ENCODE data around the gene TRPM2. TPM values are rescaled to one million over a fixed set of nuclear protein-coding genes. Genes with fewer than 3 reads are reported as not detected.
"Not testable (repeated sequence)": the region's sequence is repeated elsewhere in the genome, so short reads cannot be mapped to it uniquely, and the experiment has no call there.

The TRPM2 gene
- total RNA-seq, 1 donor from 2014 or later, result 2.7 TPM

GRCh38 chr21:44332383-44332782, 21.0 kb upstream of the TRPM2 start:
- ATAC-seq (no peak), DNase-seq (ENCODE audit: missing footprints) (no peak)
- intact Hi-C loops (cut with DNase I), result no loop called here

GRCh38 chr21:44332965-44333364, 20.5 kb upstream of the TRPM2 start:
- no peak for ATAC-seq
- no peak for DNase-seq (ENCODE audit: missing footprints)
- intact Hi-C loops (cut with DNase I), result no loop called here

GRCh38 chr21:44333509-44334328, 19.7 kb upstream of the TRPM2 start:
- intact Hi-C loops (cut with DNase I), result no loop called here
- ATAC-seq (no peak), DNase-seq (ENCODE audit: missing footprints) (peak; percentile 63)

- DNase-seq (ENCODE audit: missing footprints), result peak; percentile 64
- no peak for ATAC-seq
- intact Hi-C loops (cut with DNase I), result loop anchor here (5.0 kb wide), 1 partner anchor 103 kb away; no protein-coding TSS in a partner anchor
These were observed 18.9 kb upstream of the TRPM2 start for GRCh38 chr21:44334329-44335030.

- DNase-seq (ENCODE audit: missing footprints) (peak; percentile 63), ATAC-seq (no peak)
- intact Hi-C loops (cut with DNase I), result loop anchor here (5.0 kb wide), 1 partner anchor 102 kb away; no protein-coding TSS in a partner anchor
These were observed 18.0 kb upstream of the TRPM2 start for GRCh38 chr21:44335266-44336059.

- peak; percentile 41 for DNase-seq (ENCODE audit: missing footprints)
- ATAC-seq, result no peak
- intact Hi-C loops (cut with DNase I), result loop anchor here (5.0 kb wide), 1 partner anchor 100 kb away; no protein-coding TSS in a partner anchor
These were observed 16.0 kb upstream of the TRPM2 start for GRCh38 chr21:44337449-44337848.

- ATAC-seq, result peak; percentile 32
- intact Hi-C loops (cut with DNase I), result loop anchor here (5.0 kb wide), 1 partner anchor 99 kb away; no protein-coding TSS in a partner anchor
- DNase-seq (ENCODE audit: missing footprints), result peak; percentile 79
These were observed 15.2 kb upstream of the TRPM2 start for GRCh38 chr21:44337941-44338895.

GRCh38 chr21:44338971-44339910, 14.2 kb upstream of the TRPM2 start, which contains the start of gene CFAP410:
Gene CFAP410 (minus strand): TSS chr21:44339390. CDS start chr21:44339194, 196 bp downstream.
- peak; percentile 97 for DNase-seq (ENCODE audit: missing footprints)
- ATAC-seq, result peak; percentile 94
- intact Hi-C loops (cut with DNase I), result loop anchor here (5.0 kb wide), 1 partner anchor 98 kb away; no protein-coding TSS in a partner anchor

- intact Hi-C loops (cut with DNase I); ATAC-seq; DNase-seq (ENCODE audit: missing footprints): not testable (repeated sequence)
These were observed 11.5 kb upstream of the TRPM2 start for GRCh38 chr21:44341726-44342458.

GRCh38 chr21:44342981-44343380, 10.4 kb upstream of the TRPM2 start:
- intact Hi-C loops (cut with DNase I); ATAC-seq; DNase-seq (ENCODE audit: missing footprints): not testable (repeated sequence)

GRCh38 chr21:44344541-44345183, 8.8 kb upstream of the TRPM2 start:
- intact Hi-C loops (cut with DNase I), result no loop called here
- ATAC-seq, result no peak
- DNase-seq (ENCODE audit: missing footprints), result peak; percentile 61

- intact Hi-C loops (cut with DNase I), result no loop called here
- DNase-seq (ENCODE audit: missing footprints), result peak; percentile 31
- ATAC-seq, result no peak
These were observed 7.9 kb upstream of the TRPM2 start for GRCh38 chr21:44345495-44345894.

- ATAC-seq, result no peak
- intact Hi-C loops (cut with DNase I), result no loop called here
- DNase-seq (ENCODE audit: missing footprints), result no peak
These were observed 5.4 kb upstream of the TRPM2 start for GRCh38 chr21:44347911-44348451.

- intact Hi-C loops (cut with DNase I), result no loop called here
- DNase-seq (ENCODE audit: missing footprints) (peak; percentile 18), ATAC-seq (no peak)
These were observed 4.6 kb upstream of the TRPM2 start for GRCh38 chr21:44348861-44349260.

- ATAC-seq (no peak), DNase-seq (ENCODE audit: missing footprints) (peak; percentile 48)
- intact Hi-C loops (cut with DNase I), result no loop called here
These were observed 4.0 kb upstream of the TRPM2 start for GRCh38 chr21:44349416-44349846.

All from Right ventricle myocardium inferior (tissue), 1 donor.